ENCODE results near the gene MAP3K5. TPM values are rescaled to one million over a fixed set of nuclear protein-coding genes. Genes with fewer than 3 reads are reported as not detected.

Gene MAP3K5
- total and polyA plus RNA-seq, 3 donors from 2014 or later = 21.3 to 55.3 (median 46.1) TPM

GRCh38 chr6:136775081-136775480 lies 17.2 kb downstream of the MAP3K5 start:
- no peaks in the 10 kb centered on the region for H3K4me1 ChIP-seq
- DNase-seq = no peak
- H3K27ac ChIP-seq = no peak overlapping the region
- no peaks in the 10 kb centered on the region for H3K27me3 ChIP-seq
- no peaks in the 10 kb centered on the region for H3K9me3 ChIP-seq
- no peak overlapping the region for H3K4me3 ChIP-seq
- TF ChIP-seq CTCF (IDR thresholded peaks at IDR 0.05) (no peak), POLR2A (IDR thresholded peaks at IDR 0.05) (no peak)
- intact Hi-C loops (cut with DNase I; ENCODE audit: low total_unique reads) = no loop called here
- no peaks in the 10 kb centered on the region for H3K36me3 ChIP-seq (ENCODE audit: low read depth, missing control alignments)
- WGBS, 2 donors = 86 to 96% methylated on average over 3 of the region's 3 CpGs

DNA sequence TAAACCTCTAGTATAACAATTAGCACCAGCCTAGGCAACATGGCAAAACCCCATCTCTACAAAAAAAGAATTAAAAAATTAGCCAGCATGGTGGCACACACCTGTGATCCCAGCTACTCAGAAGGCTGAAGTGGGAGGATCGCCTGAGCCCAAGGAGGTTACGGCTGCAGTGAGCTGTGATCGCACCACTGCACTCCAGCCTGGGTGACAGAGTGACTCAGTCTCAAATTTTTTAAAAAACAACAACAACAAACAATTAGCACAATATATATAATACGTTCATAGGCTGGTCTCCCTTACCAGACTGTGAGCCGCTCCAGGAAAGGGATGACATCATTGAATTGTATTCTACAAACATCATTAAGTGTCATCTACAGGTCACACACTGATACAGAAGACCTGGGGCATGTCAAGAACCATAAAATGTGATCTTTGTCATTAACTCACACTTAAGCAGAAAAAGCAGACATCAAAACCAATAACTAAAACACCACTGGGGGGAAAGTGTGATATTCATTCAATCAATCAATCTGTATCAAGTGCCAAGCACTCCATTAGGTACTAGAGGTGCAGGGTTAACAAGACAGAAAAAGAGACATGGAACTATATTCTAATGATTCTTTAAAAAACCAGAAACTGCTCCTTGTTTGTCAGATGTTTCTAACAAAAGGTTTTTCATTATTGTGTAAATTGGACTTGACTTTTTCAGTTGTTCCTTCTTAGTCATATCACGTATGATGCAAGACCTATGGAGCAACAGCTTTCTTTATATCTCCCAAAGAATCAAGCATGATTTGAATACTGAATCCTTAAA lies 17.8 kb downstream of the MAP3K5 start:
- no peak for DNase-seq
- Histone ChIP-seq H3K4me3 (no peak overlapping the region), H3K4me1 (no peaks in the 10 kb centered on the region), H3K36me3 (ENCODE audit: low read depth, missing control alignments) (no peaks in the 10 kb centered on the region), H3K9me3 (no peaks in the 10 kb centered on the region), H3K27me3 (no peaks in the 10 kb centered on the region), H3K27ac (no peak overlapping the region)
- TF ChIP-seq CTCF (IDR thresholded peaks at IDR 0.05) (no peak), POLR2A (IDR thresholded peaks at IDR 0.05) (no peak)
- 75 to 78% methylated on average over 6 of the region's 6 CpGs for WGBS, 2 donors
- intact Hi-C loops (cut with DNase I; ENCODE audit: low total_unique reads) = no loop called here

GRCh38 chr6:136773473-136773796 lies 18.8 kb downstream of the MAP3K5 start:
- Histone ChIP-seq H3K27ac (no peak overlapping the region), H3K9me3 (no peaks in the 10 kb centered on the region), H3K4me1 (no peaks in the 10 kb centered on the region), H3K36me3 (ENCODE audit: low read depth, missing control alignments) (no peaks in the 10 kb centered on the region), H3K27me3 (no peaks in the 10 kb centered on the region), H3K4me3 (no peak overlapping the region)
- DNase-seq = no peak
- 88 to 94% methylated on average over 4 of the region's 4 CpGs for WGBS, 2 donors
- no peak for TF ChIP-seq POLR2A (IDR thresholded peaks at IDR 0.05)
- no peak for TF ChIP-seq CTCF (IDR thresholded peaks at IDR 0.05)
- intact Hi-C loops (cut with DNase I; ENCODE audit: low total_unique reads) = no loop called here

- TF ChIP-seq CTCF (IDR thresholded peaks at IDR 0.05) (no peak), POLR2A (IDR thresholded peaks at IDR 0.05) (no peak)
- H3K36me3 ChIP-seq (ENCODE audit: low read depth, missing control alignments) = no peaks in the 10 kb centered on the region
- intact Hi-C loops (cut with DNase I; ENCODE audit: low total_unique reads) = no loop called here
Measured at GRCh38 chr6:136772685-136773472, 19.4 kb downstream of the MAP3K5 start.

More at GRCh38 chr6:136772685-136773472, 19.4 kb downstream of the MAP3K5 start:
- WGBS, 2 donors = 69 to 73% methylated on average over 6 of the region's 6 CpGs
- H3K9me3 ChIP-seq = no peaks in the 10 kb centered on the region
- no peak for DNase-seq
- H3K4me1 ChIP-seq = no peaks in the 10 kb centered on the region
- no peak overlapping the region for H3K4me3 ChIP-seq
- no peaks in the 10 kb centered on the region for H3K27me3 ChIP-seq
- no peak overlapping the region for H3K27ac ChIP-seq
